EL (cell line): ENCODE results near the gene CYGB.

Source experiments
- DNase-seq: peaks from one replicate; pipeline ENCODE4 v3.0.0-alpha.2; 2016

CYGB gene

GRCh38 chr17:76549215-76549518 is 11.7 kb upstream of the CYGB start:
- no peak for DNase-seq

GRCh38 chr17:76548378-76549214 is 11.1 kb upstream of the CYGB start:
- DNase-seq, result no peak

GRCh38 chr17:76547642-76548202 is 10.2 kb upstream of the CYGB start:
- no peak for DNase-seq

GRCh38 chr17:76547183-76547641 is 9.7 kb upstream of the CYGB start:
- DNase-seq, result peak; percentile 70

- peak; percentile 95 for DNase-seq
Observed at GRCh38 chr17:76546556-76547182, 9.2 kb upstream of the CYGB start.

GRCh38 chr17:76545918-76546555 is 8.5 kb upstream of the CYGB start:
- no peak for DNase-seq

- DNase-seq, result no peak
Observed at GRCh38 chr17:76544546-76545365, 7.2 kb upstream of the CYGB start.

- DNase-seq, result no peak
Observed at GRCh38 chr17:76543826-76544545, 6.5 kb upstream of the CYGB start.

GRCh38 chr17:76543482-76543825 is 5.9 kb upstream of the CYGB start:
- no peak for DNase-seq

- DNase-seq, result no peak
Observed at GRCh38 chr17:76542984-76543383, 5.5 kb upstream of the CYGB start.

GRCh38 chr17:76542566-76542971 is 5.1 kb upstream of the CYGB start:
- DNase-seq, result no peak

GRCh38 chr17:76541739-76542454 is 4.4 kb upstream of the CYGB start:
- no peak for DNase-seq

GRCh38 chr17:76540381-76541300 is 3.1 kb upstream of the CYGB start:
- peak; percentile 96 for DNase-seq

GRCh38 chr17:76539631-76540271 is 2.2 kb upstream of the CYGB start, which contains the start of gene PRCD:
Gene PRCD (plus strand): TSS chr17:76540044. CDS start chr17:76540142, 98 bp downstream.
- DNase-seq, result no peak

GRCh38 chr17:76538941-76539570 is 1.5 kb upstream of the CYGB start:
- DNase-seq, result no peak

GRCh38 chr17:76538281-76538931 is 897 bp upstream of the CYGB start:
- no peak for DNase-seq

- DNase-seq, result no peak
Observed at GRCh38 chr17:76537288-76537577, 276 bp downstream of the CYGB start.

- no peak for DNase-seq
Observed at GRCh38 chr17:76536511-76537287, 810 bp downstream of the CYGB start.
